MM.1S (cell line): Measurements from ENCODE around the gene MRPL17.

ENCODE experiments used
- EZH2 ChIP-seq: fragments of 300-600 bp; sonication (generic); optimal IDR thresholded peaks from 2 replicates; pipeline ENCODE3; 2017; ENCODE audit warnings: low read depth, mild to moderate bottlenecking, antibody characterized with exemption, low read length, mixed read lengths
- EZH2phosphoT487 ChIP-seq: fragments of 300-600 bp; sonication (generic); IDR thresholded peaks from 2 replicates; pipeline ENCODE4 v1.6.1; 2018; ENCODE audit warnings: antibody characterized with exemption, low read length
- TF ChIP-seq, protein P1 (sequence below): fragments of 300-600 bp; sonication (generic); IDR thresholded peaks from 2 replicates; pipeline ENCODE4 v1.5.1; 2016; ENCODE audit warnings: antibody characterized with exemption, low read length, mixed read lengths

DNA sequence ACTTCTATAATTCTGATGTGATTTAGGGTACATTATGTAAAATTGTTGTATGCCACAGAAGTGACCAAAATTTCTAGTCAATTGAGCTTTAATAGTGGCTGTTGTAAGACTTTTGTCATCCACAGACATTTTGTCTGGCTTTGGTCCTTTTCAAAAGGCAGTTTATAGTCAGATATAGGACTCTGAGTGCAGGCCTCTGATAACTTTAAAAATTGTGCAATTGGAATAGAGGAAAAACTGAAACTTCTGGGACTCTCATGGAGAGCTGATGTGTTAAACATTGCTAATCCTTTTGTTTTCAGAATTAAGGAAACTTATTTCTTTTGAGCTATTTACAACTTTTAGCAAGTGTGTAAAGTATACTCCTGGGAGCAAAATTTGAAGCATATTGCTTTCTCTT lies 9.0 kb upstream of the MRPL17 start:
- TF ChIP-seq EZH2 (no peak), EZH2phosphoT487 (no peak)
- TF ChIP-seq, protein P1, sequence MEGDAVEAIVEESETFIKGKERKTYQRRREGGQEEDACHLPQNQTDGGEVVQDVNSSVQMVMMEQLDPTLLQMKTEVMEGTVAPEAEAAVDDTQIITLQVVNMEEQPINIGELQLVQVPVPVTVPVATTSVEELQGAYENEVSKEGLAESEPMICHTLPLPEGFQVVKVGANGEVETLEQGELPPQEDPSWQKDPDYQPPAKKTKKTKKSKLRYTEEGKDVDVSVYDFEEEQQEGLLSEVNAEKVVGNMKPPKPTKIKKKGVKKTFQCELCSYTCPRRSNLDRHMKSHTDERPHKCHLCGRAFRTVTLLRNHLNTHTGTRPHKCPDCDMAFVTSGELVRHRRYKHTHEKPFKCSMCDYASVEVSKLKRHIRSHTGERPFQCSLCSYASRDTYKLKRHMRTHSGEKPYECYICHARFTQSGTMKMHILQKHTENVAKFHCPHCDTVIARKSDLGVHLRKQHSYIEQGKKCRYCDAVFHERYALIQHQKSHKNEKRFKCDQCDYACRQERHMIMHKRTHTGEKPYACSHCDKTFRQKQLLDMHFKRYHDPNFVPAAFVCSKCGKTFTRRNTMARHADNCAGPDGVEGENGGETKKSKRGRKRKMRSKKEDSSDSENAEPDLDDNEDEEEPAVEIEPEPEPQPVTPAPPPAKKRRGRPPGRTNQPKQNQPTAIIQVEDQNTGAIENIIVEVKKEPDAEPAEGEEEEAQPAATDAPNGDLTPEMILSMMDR = no peak
